ENCODE data around the gene TMEM69. TPM values are rescaled to one million over a fixed set of nuclear protein-coding genes. Genes with fewer than 3 reads are reported as not detected.
A peak's percentile ranks its signal among the peaks of the same experiment; 100 is the strongest.

Gene TMEM69
- total and polyA plus RNA-seq, 2 of the 8 experiments (the other 6 are each of a cell fraction or from before 2014, with no cell fraction given): 39.0 to 123 TPM

DNA sequence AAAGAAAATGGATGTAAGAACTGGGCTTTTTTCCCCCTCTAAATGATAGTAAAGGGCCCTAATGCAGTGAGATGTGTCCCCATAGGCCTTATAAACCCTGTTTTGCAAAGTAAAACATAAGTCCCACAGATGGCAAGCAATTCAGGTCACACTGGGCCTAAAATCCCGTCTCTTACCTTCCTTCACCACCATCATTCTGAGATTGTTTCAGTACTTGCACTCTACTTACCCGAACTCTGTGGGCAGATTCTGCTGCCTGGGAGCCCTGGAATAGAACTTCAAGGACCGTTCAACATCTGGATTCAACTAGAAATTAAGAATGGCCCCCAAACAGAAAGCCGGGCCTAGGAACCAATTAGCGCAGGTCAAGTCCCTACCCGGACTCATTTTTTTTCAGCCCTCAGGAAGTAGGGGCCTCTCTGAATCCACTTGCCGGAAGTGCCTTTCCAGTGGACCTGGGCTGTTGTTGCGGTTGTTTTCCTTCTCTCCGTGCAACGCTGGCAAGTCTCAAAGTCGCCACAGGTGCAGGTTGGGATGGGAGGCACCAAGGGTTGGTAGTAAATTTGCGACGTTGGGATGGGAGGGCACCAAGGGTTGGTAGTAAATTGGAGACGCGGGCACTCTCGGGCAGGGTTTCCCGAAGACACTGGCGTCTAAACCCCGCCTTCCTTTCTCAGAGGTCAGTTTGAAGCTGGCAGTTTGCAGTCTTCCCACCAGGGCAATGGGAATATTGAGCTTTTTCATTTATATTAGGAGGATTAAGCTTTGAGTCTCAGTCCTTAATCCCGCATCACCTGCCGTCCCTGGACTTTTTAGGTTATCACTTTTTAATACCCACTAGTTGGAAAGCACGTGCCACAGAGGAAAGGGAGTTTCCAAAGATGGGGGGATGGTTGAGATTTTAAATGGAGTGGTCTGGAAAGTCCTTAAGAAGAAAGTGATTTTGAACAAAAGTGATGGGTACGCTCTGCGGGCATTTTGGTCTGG is at the start of gene TMEM69 (continued):
- TF ChIP-seq CBX5 (IDR thresholded peaks at IDR 0.05; ENCODE audit: low read depth, low read length) (no peak), JUN (IDR thresholded peaks at IDR 0.05; ENCODE audit: low read depth, low read length) (0 out of 2 replicates have a peak, but pooled peaks have one; percentile 34), RNF2 (IDR thresholded peaks at IDR 0.05; ENCODE audit: borderline replicate concordance, low read depth, low read length, missing control alignments, poor library complexity, severe bottlenecking) (no peak), CREB1 (IDR thresholded peaks at IDR 0.05) (no peak), RBBP5 (IDR thresholded peaks at IDR 0.05; ENCODE audit: borderline replicate concordance, low read depth, low read length) (peak; percentile 80)
